ENCODE results near the gene KRT6C.

- no peak for TF ChIP-seq CTCF (IDR thresholded peaks at IDR 0.05)
- no peak for TF ChIP-seq POLR2A (IDR thresholded peaks at IDR 0.05)
Measured at GRCh38 chr12:52473768-52474167, at the start of gene KRT6C.

All from lower leg skin (tissue), 3 donors.